Measurements from ENCODE around the gene CEP20.

- TF ChIP-seq POLR2AphosphoS5 (IDR thresholded peaks at IDR 0.05; ENCODE audit: borderline replicate concordance, low read depth, low read length) (no peak), EZH2 (IDR thresholded peaks at IDR 0.05) (no peak)
Observed at GRCh38 chr16:15873301-15873700, 15.1 kb downstream of the CEP20 start.
